CD4-positive, alpha-beta T cell treated with Interleukin-12 subunit alpha and Interleukin-12 subunit beta, for 1 hour (primary cell): ENCODE results near the gene SLC16A3.
"Not testable (repeated sequence)": the region's sequence is repeated elsewhere in the genome, so short reads cannot be mapped to it uniquely, and the experiment has no call there.

ENCODE experiments used
- DNase-seq: peaks from one replicate; pipeline ENCODE4 v3.0.0-alpha.2; 2020

SLC16A3 gene

GRCh38 chr17:82204831-82205719, 23.8 kb upstream of the SLC16A3 start:
- DNase-seq, result no peak

GRCh38 chr17:82205720-82206508, 22.9 kb upstream of the SLC16A3 start:
- DNase-seq, result peak; percentile 85

- DNase-seq, result not testable (repeated sequence)
Measured at GRCh38 chr17:82210655-82211054, 18.2 kb upstream of the SLC16A3 start.

- DNase-seq, result peak; percentile 75
Measured at GRCh38 chr17:82212331-82213250, 16.3 kb upstream of the SLC16A3 start, which contains the start of gene CCDC57. Gene CCDC57, minus strand, starts transcription at chr17:82212842. Its CDS starts 10,898 bp downstream, at chr17:82201944.

- peak; percentile 73 for DNase-seq
Measured at GRCh38 chr17:82213251-82214011, 15.4 kb upstream of the SLC16A3 start.

- DNase-seq, result no peak
Measured at GRCh38 chr17:82214012-82214628, 14.7 kb upstream of the SLC16A3 start.

GRCh38 chr17:82215095-82215971, 13.5 kb upstream of the SLC16A3 start:
- no peak for DNase-seq

GRCh38 chr17:82215972-82216300, 12.9 kb upstream of the SLC16A3 start:
- no peak for DNase-seq

- DNase-seq, result peak; percentile 67
Measured at GRCh38 chr17:82216301-82217119, 12.3 kb upstream of the SLC16A3 start.

GRCh38 chr17:82217120-82217529, 11.7 kb upstream of the SLC16A3 start:
- DNase-seq, result no peak

GRCh38 chr17:82217530-82218204, 11.2 kb upstream of the SLC16A3 start:
- DNase-seq, result no peak

GRCh38 chr17:82218349-82219075, 10.3 kb upstream of the SLC16A3 start:
- no peak for DNase-seq

GRCh38 chr17:82219083-82219482, 9.8 kb upstream of the SLC16A3 start:
- no peak for DNase-seq

- DNase-seq, result no peak
Measured at GRCh38 chr17:82219753-82220709, 8.8 kb upstream of the SLC16A3 start.

- no peak for DNase-seq
Measured at GRCh38 chr17:82221341-82221902, 7.4 kb upstream of the SLC16A3 start.

- no peak for DNase-seq
Measured at GRCh38 chr17:82222816-82223215, 6.0 kb upstream of the SLC16A3 start.

- DNase-seq, result no peak
Measured at GRCh38 chr17:82223517-82223916, 5.3 kb upstream of the SLC16A3 start.
